Stimulated activated CD4-positive, alpha-beta T cell treated with anti-CD3 and anti-CD28 coated beads, Interleukin-1b, Interleukin-23, amount 100 ng/mL, for 1 hour (primary cell): ENCODE data around the gene SLC7A14.

Experiments
- DNase-seq, 2 donors: peaks; one replicate each; pipeline ENCODE4 v3.0.0-alpha.2; 2020; ENCODE audit warnings: low read depth in 2 of 2

SLC7A14 gene

GRCh38 chr3:170585937-170586310, at the start of gene SLC7A14:
Gene SLC7A14 (minus strand): TSS chr3:170586075. CDS start chr3:170526936, 59,139 bp downstream.
- DNase-seq: no peak

- no peak for DNase-seq
Observed at GRCh38 chr3:170635385-170635735, 49.5 kb upstream of the SLC7A14 start.

GRCh38 chr3:170634663-170635384, 48.9 kb upstream of the SLC7A14 start:
- DNase-seq: no peak

- DNase-seq: no peak
Observed at GRCh38 chr3:170633573-170633972, 47.7 kb upstream of the SLC7A14 start.

- no peak for DNase-seq
Observed at GRCh38 chr3:170632780-170633179, 46.9 kb upstream of the SLC7A14 start.

- DNase-seq: no peak
Observed at GRCh38 chr3:170631755-170632488, 46.0 kb upstream of the SLC7A14 start.

- DNase-seq: no peak
Observed at GRCh38 chr3:170623524-170623923, 37.6 kb upstream of the SLC7A14 start.

- no peak for DNase-seq
Observed at GRCh38 chr3:170622369-170623159, 36.7 kb upstream of the SLC7A14 start.

GRCh38 chr3:170621256-170621655, 35.4 kb upstream of the SLC7A14 start:
- DNase-seq: no peak

GRCh38 chr3:170614214-170614966, 28.5 kb upstream of the SLC7A14 start:
- DNase-seq: no peak

GRCh38 chr3:170611751-170612150, 25.9 kb upstream of the SLC7A14 start:
- DNase-seq: no peak

GRCh38 chr3:170610321-170610884, 24.5 kb upstream of the SLC7A14 start:
- no peak for DNase-seq

GRCh38 chr3:170608475-170608874, 22.6 kb upstream of the SLC7A14 start:
- DNase-seq: no peak

GRCh38 chr3:170606675-170607074, 20.8 kb upstream of the SLC7A14 start:
- no peak for DNase-seq

- DNase-seq: no peak
Observed at GRCh38 chr3:170605490-170605889, 19.6 kb upstream of the SLC7A14 start.

- no peak for DNase-seq
Observed at GRCh38 chr3:170603770-170604510, 18.1 kb upstream of the SLC7A14 start.

GRCh38 chr3:170602556-170602955, 16.7 kb upstream of the SLC7A14 start:
- no peak for DNase-seq

GRCh38 chr3:170600005-170600624, 14.2 kb upstream of the SLC7A14 start:
- no peak for DNase-seq

GRCh38 chr3:170599091-170599490, 13.2 kb upstream of the SLC7A14 start:
- no peak for DNase-seq

- DNase-seq: no peak
Observed at GRCh38 chr3:170598091-170598502, 12.2 kb upstream of the SLC7A14 start.
